ENCODE measurements around the gene ATAD3C.

Gene ATAD3C

GRCh38 chr1:1421147-1421906 is 28.2 kb upstream of the ATAD3C start, which contains the start of gene ANKRD65:
Gene ANKRD65 (minus strand): TSS chr1:1421276. CDS start chr1:1421005, 271 bp downstream.
- no peak within 1 kb of the TSS for H3K4me3 ChIP-seq (ENCODE audit: low read depth, low read length)
- no peak for TF ChIP-seq CTCF (IDR thresholded peaks at IDR 0.05; ENCODE audit: low read depth, low read length)

DNA sequence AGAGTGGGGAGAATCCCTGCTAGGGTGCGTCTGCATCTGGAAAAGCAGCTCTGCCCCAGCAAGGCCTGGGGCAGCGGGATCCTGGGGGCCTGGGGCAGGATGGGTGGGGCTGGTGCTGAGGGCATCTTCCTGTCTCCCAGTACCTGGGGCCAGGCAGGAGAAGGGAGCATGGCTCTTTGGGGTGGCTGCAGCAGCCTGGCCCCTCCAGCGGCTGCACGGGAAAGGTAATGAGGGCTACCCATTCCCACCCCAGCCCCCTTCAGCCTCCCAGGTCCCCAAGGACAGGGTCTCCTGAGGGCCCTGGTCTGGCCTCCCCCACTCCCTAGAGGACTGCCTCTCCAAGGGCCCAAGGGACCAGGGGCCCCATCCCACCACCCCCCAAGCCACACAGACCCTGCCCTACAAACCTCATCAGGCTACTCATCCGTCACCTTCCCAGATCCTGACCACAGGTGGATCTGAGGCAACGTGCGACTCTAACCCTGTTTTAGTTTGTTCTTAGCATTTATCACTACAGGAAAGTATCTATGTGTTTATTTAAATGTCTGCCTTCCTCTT is 27.5 kb upstream of the ATAD3C start:
- H3K4me3 ChIP-seq (ENCODE audit: low read depth, low read length): no peak overlapping the region
- TF ChIP-seq CTCF (IDR thresholded peaks at IDR 0.05; ENCODE audit: low read depth, low read length): no peak

DNA sequence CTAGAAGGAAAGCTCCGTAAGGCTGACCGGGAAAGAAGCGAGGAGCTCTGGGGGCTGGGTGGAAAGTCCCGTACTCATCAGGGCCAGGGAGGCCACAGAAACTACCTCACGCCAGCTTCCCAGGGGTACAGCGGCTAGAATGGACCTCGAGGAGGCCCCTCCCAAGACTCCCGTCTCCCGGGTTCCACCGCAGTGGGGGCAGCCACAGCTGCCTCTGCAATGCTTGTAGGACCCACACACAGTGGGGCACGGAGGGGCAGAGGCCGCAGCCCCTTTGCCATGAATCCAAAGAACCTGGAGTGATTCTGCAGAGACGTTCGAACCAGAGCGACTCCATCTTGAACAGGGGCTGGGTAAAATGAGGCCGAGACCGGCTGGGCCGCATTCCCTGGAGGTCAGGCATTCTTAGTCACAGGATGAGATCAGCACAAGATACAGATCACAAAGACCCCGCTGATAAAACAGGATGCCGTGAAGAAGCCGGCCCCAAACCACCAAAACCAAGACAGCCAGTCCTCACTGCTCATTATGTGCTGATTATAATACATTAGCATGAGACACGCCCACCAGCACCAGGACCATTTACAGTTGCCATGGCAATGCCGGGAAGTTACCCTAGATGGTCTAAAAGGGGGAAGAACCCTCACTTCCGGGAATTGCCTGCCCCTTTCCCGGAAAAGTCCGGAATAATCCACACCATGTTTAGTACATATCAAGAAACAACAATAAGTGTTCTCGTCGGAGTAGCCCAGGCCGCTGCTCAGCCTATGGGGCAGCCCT is 26.8 kb upstream of the ATAD3C start:
- no peak for TF ChIP-seq CTCF (IDR thresholded peaks at IDR 0.05; ENCODE audit: low read depth, low read length)
- H3K4me3 ChIP-seq (ENCODE audit: low read depth, low read length): no peak overlapping the region

- no peak for TF ChIP-seq CTCF (IDR thresholded peaks at IDR 0.05; ENCODE audit: low read depth, low read length)
- H3K4me3 ChIP-seq (ENCODE audit: low read depth, low read length): no peak overlapping the region
Observed at GRCh38 chr1:1423245-1423597, 26.3 kb upstream of the ATAD3C start.

GRCh38 chr1:1424707-1425106 is 24.8 kb upstream of the ATAD3C start:
- no peak for TF ChIP-seq CTCF (IDR thresholded peaks at IDR 0.05; ENCODE audit: low read depth, low read length)
- H3K4me3 ChIP-seq (ENCODE audit: low read depth, low read length): no peak overlapping the region

DNA sequence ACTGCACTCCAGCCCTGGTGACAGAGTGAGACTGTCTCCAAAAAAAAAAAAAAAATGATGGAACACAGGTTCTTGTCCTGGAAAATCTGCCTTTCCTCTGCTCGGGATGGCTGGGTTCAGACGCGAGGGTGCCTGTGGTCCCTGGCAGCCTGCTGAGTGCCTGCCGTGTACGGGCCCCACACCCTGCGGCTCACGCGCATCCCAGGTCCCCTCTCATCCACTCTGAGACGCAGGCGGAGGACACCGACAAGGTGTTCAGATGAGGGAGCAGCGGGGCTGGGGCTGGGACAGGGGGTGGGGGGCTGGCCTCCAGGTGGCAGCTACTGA is 24.1 kb upstream of the ATAD3C start:
- no peak overlapping the region for H3K4me3 ChIP-seq (ENCODE audit: low read depth, low read length)
- TF ChIP-seq CTCF (IDR thresholded peaks at IDR 0.05; ENCODE audit: low read depth, low read length): no peak

Data from WI38 (cell line).